K562 (cell line): ENCODE data around the gene TMEM132D. TPM values are rescaled to one million over a fixed set of nuclear protein-coding genes. Genes with fewer than 3 reads are reported as not detected.

Source experiments
- polyA plus RNA-seq, 8 experiments: library from polyadenylated mRNA; depleted of rRNA in 4 of 8; stranded (reverse) in 5 of 8; unstranded in 3 of 8; fragments of >200 nt; fragmentation: Nextera tagmentation in 2 of 8; fragmentation: Illumina TruSeq in 1 of 8; extraction: Ambion mirVana in 2 of 8; extraction: Trizol in 1 of 8; gene quantifications; 2 replicates each; pipeline versions ENCODE4 v1.2.1 to v1.2.3, GENCODE V29; 2011 to 2014; ENCODE audit warnings: inconsistent platforms in 1 of 8, missing spikeins in 1 of 8
- total RNA-seq, 7 experiments: library from RNA; depleted of rRNA in 6 of 7; stranded (reverse); fragments of >200 nt in 6 of 7; fragmentation: Illumina TruSeq in 2 of 7; extraction: Trizol in 2 of 7; gene quantifications; 2 replicates each; pipeline versions ENCODE4 v1.2.1 to v1.2.3, GENCODE V29; 2011 to 2021; ENCODE audit warnings: low replicate concordance in 1 of 7
- TF ChIP-seq, protein P1 (sequence below), 2 experiments: fragments of 450-650 bp; formaldehyde crosslinking in 1 of 2; IDR thresholded peaks; 2 replicates each; pipeline versions ENCODE4 v1.4.0 to v1.6.1; 2014 to 2020; ENCODE audit warnings: mild to moderate bottlenecking in 2 of 2, borderline replicate concordance in 1 of 2, low read depth in 1 of 2
- TF ChIP-seq, protein P2 (sequence below), 3 experiments: fragments of 200-800 bp in 1 of 3; fragments of 250-450 bp in 1 of 3; fragments of 450-650 bp in 1 of 3; sonication (Bioruptor Pico) in 1 of 3; sonication (Bioruptor generic) in 1 of 3; formaldehyde crosslinking in 1 of 3; IDR thresholded peaks; 2 replicates each; pipeline versions ENCODE4 v1.6.1 to v1.8.0; 2016 to 2022; ENCODE audit warnings: mild to moderate bottlenecking in 2 of 3, missing genetic modification characterization in 2 of 3, missing compliant biosample characterization in 1 of 3, moderate library complexity in 1 of 3
- TF ChIP-seq, protein P3 (sequence below): fragments of 450-650 bp; IDR thresholded peaks from 2 replicates; pipeline ENCODE4 v1.6.1; 2018; ENCODE audit not compliant: partially characterized antibody

The TMEM132D gene
- total and polyA plus RNA-seq, 9 of the 15 experiments (the other 6 are each of a cell fraction or from before 2014, with no cell fraction given): not detected

DNA sequence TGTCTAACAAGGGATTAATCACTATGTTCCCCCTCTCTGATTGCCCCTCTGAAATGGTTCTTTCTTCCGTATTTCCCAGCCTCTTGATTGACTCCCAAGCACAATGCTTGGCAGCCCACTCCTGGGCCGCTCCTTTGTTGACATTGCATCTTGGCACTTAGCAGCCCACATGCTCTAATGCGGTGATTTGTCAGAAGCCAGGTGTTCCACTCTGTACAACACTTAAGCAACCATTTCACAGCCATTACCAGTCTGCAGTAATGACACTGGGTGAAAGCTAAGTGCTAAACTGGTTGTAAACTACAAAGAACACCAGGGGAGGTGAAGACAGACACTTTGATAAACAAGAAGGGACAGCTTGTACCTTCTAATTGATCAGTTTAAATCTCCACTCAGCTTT lies 353.5 kb downstream of the TMEM132D start (continued):
- TF ChIP-seq, protein P1, sequence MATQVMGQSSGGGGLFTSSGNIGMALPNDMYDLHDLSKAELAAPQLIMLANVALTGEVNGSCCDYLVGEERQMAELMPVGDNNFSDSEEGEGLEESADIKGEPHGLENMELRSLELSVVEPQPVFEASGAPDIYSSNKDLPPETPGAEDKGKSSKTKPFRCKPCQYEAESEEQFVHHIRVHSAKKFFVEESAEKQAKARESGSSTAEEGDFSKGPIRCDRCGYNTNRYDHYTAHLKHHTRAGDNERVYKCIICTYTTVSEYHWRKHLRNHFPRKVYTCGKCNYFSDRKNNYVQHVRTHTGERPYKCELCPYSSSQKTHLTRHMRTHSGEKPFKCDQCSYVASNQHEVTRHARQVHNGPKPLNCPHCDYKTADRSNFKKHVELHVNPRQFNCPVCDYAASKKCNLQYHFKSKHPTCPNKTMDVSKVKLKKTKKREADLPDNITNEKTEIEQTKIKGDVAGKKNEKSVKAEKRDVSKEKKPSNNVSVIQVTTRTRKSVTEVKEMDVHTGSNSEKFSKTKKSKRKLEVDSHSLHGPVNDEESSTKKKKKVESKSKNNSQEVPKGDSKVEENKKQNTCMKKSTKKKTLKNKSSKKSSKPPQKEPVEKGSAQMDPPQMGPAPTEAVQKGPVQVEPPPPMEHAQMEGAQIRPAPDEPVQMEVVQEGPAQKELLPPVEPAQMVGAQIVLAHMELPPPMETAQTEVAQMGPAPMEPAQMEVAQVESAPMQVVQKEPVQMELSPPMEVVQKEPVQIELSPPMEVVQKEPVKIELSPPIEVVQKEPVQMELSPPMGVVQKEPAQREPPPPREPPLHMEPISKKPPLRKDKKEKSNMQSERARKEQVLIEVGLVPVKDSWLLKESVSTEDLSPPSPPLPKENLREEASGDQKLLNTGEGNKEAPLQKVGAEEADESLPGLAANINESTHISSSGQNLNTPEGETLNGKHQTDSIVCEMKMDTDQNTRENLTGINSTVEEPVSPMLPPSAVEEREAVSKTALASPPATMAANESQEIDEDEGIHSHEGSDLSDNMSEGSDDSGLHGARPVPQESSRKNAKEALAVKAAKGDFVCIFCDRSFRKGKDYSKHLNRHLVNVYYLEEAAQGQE (IDR thresholded peaks at IDR 0.05; ENCODE audit: borderline replicate concordance): no peak
- TF ChIP-seq, protein P1 (CRISPR knock-in tag; IDR thresholded peaks at IDR 0.05; ENCODE audit: low read depth): no peak
- TF ChIP-seq, protein P2, sequence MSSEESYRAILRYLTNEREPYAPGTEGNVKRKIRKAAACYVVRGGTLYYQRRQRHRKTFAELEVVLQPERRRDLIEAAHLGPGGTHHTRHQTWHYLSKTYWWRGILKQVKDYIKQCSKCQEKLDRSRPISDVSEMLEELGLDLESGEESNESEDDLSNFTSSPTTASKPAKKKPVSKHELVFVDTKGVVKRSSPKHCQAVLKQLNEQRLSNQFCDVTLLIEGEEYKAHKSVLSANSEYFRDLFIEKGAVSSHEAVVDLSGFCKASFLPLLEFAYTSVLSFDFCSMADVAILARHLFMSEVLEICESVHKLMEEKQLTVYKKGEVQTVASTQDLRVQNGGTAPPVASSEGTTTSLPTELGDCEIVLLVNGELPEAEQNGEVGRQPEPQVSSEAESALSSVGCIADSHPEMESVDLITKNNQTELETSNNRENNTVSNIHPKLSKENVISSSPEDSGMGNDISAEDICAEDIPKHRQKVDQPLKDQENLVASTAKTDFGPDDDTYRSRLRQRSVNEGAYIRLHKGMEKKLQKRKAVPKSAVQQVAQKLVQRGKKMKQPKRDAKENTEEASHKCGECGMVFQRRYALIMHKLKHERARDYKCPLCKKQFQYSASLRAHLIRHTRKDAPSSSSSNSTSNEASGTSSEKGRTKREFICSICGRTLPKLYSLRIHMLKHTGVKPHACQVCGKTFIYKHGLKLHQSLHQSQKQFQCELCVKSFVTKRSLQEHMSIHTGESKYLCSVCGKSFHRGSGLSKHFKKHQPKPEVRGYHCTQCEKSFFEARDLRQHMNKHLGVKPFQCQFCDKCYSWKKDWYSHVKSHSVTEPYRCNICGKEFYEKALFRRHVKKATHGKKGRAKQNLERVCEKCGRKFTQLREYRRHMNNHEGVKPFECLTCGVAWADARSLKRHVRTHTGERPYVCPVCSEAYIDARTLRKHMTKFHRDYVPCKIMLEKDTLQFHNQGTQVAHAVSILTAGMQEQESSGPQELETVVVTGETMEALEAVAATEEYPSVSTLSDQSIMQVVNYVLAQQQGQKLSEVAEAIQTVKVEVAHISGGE (CRISPR knock-in tag; IDR thresholded peaks at IDR 0.05): no peak
- TF ChIP-seq, protein P3, sequence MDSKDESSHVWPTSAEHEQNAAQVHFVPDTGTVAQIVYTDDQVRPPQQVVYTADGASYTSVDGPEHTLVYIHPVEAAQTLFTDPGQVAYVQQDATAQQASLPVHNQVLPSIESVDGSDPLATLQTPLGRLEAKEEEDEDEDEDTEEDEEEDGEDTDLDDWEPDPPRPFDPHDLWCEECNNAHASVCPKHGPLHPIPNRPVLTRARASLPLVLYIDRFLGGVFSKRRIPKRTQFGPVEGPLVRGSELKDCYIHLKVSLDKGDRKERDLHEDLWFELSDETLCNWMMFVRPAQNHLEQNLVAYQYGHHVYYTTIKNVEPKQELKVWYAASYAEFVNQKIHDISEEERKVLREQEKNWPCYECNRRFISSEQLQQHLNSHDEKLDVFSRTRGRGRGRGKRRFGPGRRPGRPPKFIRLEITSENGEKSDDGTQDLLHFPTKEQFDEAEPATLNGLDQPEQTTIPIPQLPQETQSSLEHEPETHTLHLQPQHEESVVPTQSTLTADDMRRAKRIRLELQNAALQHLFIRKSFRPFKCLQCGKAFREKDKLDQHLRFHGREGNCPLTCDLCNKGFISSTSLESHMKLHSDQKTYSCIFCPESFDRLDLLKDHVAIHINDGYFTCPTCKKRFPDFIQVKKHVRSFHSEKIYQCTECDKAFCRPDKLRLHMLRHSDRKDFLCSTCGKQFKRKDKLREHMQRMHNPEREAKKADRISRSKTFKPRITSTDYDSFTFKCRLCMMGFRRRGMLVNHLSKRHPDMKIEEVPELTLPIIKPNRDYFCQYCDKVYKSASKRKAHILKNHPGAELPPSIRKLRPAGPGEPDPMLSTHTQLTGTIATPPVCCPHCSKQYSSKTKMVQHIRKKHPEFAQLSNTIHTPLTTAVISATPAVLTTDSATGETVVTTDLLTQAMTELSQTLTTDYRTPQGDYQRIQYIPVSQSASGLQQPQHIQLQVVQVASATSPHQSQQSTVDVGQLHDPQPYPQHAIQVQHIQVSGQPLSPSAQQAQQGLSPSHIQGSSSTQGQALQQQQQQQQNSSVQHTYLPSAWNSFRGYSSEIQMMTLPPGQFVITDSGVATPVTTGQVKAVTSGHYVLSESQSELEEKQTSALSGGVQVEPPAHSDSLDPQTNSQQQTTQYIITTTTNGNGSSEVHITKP: no peak
